GM18909 (cell line): ENCODE measurements around the gene KRT2.

Experiments used
- ATAC-seq: cut with Tn5 transposase; IDR thresholded peaks from one replicate; pipeline ENCODE4 v1.9.1; 2021; ENCODE audit warnings: mild to moderate bottlenecking; ENCODE audit not compliant: unreplicated experiment, poor library complexity

Gene KRT2

GRCh38 chr12:52604859-52605258, 47.2 kb downstream of the KRT2 start:
- ATAC-seq: no peak

- ATAC-seq: no peak
Observed at GRCh38 chr12:52603314-52603713, 48.7 kb downstream of the KRT2 start.

GRCh38 chr12:52602552-52602951, 49.5 kb downstream of the KRT2 start:
- no peak for ATAC-seq

GRCh38 chr12:52601671-52602070, 50.3 kb downstream of the KRT2 start:
- ATAC-seq: no peak

GRCh38 chr12:52600941-52601481, 51.0 kb downstream of the KRT2 start, which contains the start of gene KRT72:
Gene KRT72 (minus strand): TSS chr12:52601463. CDS start chr12:52601452, 11 bp downstream.
- ATAC-seq: no peak

GRCh38 chr12:52600475-52600874, 51.5 kb downstream of the KRT2 start:
- no peak for ATAC-seq

GRCh38 chr12:52600071-52600470, 51.9 kb downstream of the KRT2 start:
- no peak for ATAC-seq

- no peak for ATAC-seq
Observed at GRCh38 chr12:52598966-52599365, 53.0 kb downstream of the KRT2 start.
